Prostate gland (tissue), 2 donors: ENCODE measurements around the gene PRICKLE2. TPM values are rescaled to one million over a fixed set of nuclear protein-coding genes. Genes with fewer than 3 reads are reported as not detected.

Source experiments
- DNase-seq: peaks from one replicate; pipeline ENCODE4 v3.0.0-alpha.2; 2019; ENCODE audit warnings: low spot score
- H3K27ac ChIP-seq, 2 donors: fragments of 200-600 bp; sonication (generic); 2 replicates each; pipeline ENCODE4 v1.5.1; 2017 to 2019
- H3K27me3 ChIP-seq: fragments of 200-600 bp; sonication (generic); replicated peaks from 2 replicates; pipeline ENCODE4 v1.5.1; 2019; ENCODE audit not compliant: insufficient read depth
- H3K36me3 ChIP-seq, 2 donors: fragments of 200-600 bp; sonication (generic); 1 replicate in 1 of 2; 2 replicates in 1 of 2; pipeline versions ENCODE4 v1.5.1 to v1.8.1; 2017 to 2019
- H3K4me1 ChIP-seq: fragments of 200-600 bp; sonication (generic); replicated peaks from 2 replicates; pipeline ENCODE4 v1.5.1; 2019
- H3K4me3 ChIP-seq, 2 donors: fragments of 200-600 bp; sonication (generic); 2 replicates each; pipeline ENCODE4 v1.5.1; 2017 to 2019
- H3K9me3 ChIP-seq: fragments of 200-600 bp; sonication (generic); 2 replicates; pipeline ENCODE4 v1.5.1; 2017
- POLR2A ChIP-seq: fragments of 450-650 bp; IDR thresholded peaks from one replicate; pipeline ENCODE4 v1.6.1; 2016; ENCODE audit warnings: antibody characterized with exemption, mild to moderate bottlenecking
- POLR2AphosphoS5 ChIP-seq: sonication (generic); formaldehyde crosslinking; IDR thresholded peaks from one replicate; pipeline ENCODE4 v1.6.1; 2017; ENCODE audit warnings: antibody characterized with exemption
- WGBS: methylation state at CpG from one replicate; pipeline ENCODE4 v1.1.5; 2018; 5-methylcytosine and 5-hydroxymethylcytosine counted together
- intact Hi-C: fragments of 100-400 bp; cut with DNase I; formaldehyde crosslinking; loops from one replicate; pipeline ENCODE4 v1.14.2; 2022
- total RNA-seq, 2 donors: library from RNA; depleted of rRNA; stranded (reverse); fragments of >200 nt; gene quantifications; one replicate each; pipeline ENCODE4 v1.1.0, GENCODE V29; 2016
- TF ChIP-seq, protein P1 (sequence below), 4 experiments: fragments of 200-600 bp in 2 of 4; fragments of 450-650 bp in 2 of 4; sonication (generic) in 2 of 4; IDR thresholded peaks; 1 replicate in 3 of 4; 2 replicates in 1 of 4; pipeline ENCODE4 v1.5.1; 2016 to 2019; ENCODE audit warnings: antibody characterized with exemption in 4 of 4, mild to moderate bottlenecking in 2 of 4, moderate library complexity in 2 of 4

PRICKLE2 gene
- total RNA-seq, 2 donors from 2014 or later = 11.9 to 21.0 TPM

DNA sequence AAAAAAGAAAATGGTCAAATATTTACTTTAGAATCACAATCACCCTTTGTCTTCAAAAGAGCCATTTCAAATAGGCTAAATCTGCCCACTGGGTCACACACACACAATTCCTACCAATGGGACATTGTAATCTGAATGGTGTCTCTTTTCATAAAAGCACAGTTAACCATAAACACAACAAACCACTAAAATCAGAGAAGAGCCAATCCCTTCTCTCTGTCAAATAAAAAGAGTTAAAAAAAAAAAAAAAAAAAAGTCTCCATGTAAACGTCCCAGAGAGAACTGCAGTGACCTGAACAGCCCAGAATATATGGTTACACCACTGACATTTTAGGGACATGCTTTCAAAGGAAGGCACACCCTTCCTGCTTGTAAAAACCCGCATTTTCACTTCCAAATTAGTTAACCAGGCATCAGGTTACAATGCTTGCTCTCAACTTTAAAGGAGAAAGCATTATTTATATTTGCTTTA, 63.7 kb downstream of the PRICKLE2 start:
- peak overlapping the region; percentile 36 to 57 for H3K27ac ChIP-seq
- DNase-seq = peak; percentile 49
- H3K4me1 ChIP-seq = peaks cover 8% of the 10 kb centered on the region
- no peaks in the 10 kb centered on the region for H3K27me3 ChIP-seq
- TF ChIP-seq POLR2AphosphoS5 (peak; percentile 78), POLR2A (no peak)
- H3K9me3 ChIP-seq = no peaks in the 10 kb centered on the region
- 0% methylated on average over 2 of the region's 2 CpGs for WGBS
- H3K4me3 ChIP-seq = no peak overlapping the region
- H3K36me3 ChIP-seq = no peaks in the 10 kb centered on the region
- intact Hi-C loops = no loop called here

DNA sequence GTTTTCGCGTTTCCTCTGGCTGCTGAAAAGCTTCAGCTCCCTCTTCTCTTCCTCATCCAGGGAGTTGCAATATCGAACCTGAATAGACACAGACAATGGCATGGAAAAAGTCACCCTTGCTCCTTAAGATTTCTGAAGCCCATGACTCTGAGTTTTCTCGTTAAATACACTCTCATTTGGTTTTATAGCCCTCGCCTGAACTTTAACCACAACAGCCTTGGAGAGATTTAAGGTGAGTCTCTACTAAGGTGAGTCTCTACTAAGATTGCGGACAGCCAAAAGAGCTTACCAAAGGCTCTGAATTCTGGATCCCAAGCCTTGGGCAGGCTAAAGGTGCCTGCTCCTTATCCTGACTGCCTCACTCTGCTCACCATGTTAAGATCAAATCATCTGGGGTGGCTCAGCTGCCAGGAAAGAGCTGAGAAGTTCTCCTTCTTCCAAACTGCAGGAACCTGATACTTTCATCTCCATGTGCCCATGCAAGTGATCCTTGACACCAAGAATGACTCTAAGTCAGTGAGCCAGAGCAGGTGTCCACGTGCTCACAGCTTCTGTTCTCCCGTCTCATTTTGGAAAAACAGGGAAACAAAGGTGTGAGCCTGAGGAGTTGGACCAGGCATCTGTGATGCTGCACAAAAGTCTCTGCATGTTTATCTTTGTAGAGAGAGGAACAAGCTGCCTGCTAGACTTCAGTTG, 65.1 kb downstream of the PRICKLE2 start:
- H3K4me1 ChIP-seq = peaks cover 8% of the 10 kb centered on the region
- intact Hi-C loops = no loop called here
- DNase-seq = no peak

DNA sequence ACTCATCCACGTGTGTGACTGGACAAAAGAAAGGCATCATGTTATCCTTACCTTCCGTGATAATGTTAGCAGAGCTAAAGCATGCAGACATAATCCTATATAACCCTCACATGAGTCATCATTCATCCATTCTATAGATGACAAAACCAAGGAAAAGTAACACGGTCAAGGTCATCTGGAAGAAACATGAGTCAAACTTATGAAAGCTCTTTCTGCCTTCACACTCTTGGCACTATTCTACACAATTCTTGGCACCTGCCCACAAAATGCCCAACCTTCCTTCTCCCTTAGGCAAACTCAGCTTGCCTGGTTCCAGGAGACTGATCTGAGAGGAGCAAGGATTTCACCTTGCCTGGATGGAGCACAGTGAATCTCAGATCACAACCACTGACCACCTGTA, 66.9 kb downstream of the PRICKLE2 start:
- H3K9me3 ChIP-seq = no peaks in the 10 kb centered on the region
- H3K36me3 ChIP-seq = no peaks in the 10 kb centered on the region
- intact Hi-C loops = no loop called here
- H3K4me3 ChIP-seq = no peak overlapping the region
- H3K4me1 ChIP-seq = peaks cover 8% of the 10 kb centered on the region
- TF ChIP-seq POLR2AphosphoS5 = no peak
- no peak for TF ChIP-seq POLR2A
- TF ChIP-seq, protein P1, sequence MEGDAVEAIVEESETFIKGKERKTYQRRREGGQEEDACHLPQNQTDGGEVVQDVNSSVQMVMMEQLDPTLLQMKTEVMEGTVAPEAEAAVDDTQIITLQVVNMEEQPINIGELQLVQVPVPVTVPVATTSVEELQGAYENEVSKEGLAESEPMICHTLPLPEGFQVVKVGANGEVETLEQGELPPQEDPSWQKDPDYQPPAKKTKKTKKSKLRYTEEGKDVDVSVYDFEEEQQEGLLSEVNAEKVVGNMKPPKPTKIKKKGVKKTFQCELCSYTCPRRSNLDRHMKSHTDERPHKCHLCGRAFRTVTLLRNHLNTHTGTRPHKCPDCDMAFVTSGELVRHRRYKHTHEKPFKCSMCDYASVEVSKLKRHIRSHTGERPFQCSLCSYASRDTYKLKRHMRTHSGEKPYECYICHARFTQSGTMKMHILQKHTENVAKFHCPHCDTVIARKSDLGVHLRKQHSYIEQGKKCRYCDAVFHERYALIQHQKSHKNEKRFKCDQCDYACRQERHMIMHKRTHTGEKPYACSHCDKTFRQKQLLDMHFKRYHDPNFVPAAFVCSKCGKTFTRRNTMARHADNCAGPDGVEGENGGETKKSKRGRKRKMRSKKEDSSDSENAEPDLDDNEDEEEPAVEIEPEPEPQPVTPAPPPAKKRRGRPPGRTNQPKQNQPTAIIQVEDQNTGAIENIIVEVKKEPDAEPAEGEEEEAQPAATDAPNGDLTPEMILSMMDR (IDR thresholded peaks at IDR 0.05) = no peak
- peak; percentile 46 for DNase-seq
- peak overlapping the region; percentile 74 to 79 for H3K27ac ChIP-seq
- H3K27me3 ChIP-seq = no peaks in the 10 kb centered on the region
- WGBS = 57% methylated on average over 3 of the region's 3 CpGs

More for the DNA sequence above, 65.1 kb downstream of the PRICKLE2 start:
- Histone ChIP-seq H3K36me3 (no peaks in the 10 kb centered on the region), H3K27me3 (no peaks in the 10 kb centered on the region), H3K4me3 (no peak overlapping the region), H3K9me3 (no peaks in the 10 kb centered on the region), H3K27ac (no peak overlapping the region)
- WGBS = 72% methylated on average over 8 of the region's 8 CpGs
- TF ChIP-seq, protein P1 (IDR thresholded peaks at IDR 0.05) = no peak
- TF ChIP-seq POLR2A (no peak), POLR2AphosphoS5 (no peak)

DNA sequence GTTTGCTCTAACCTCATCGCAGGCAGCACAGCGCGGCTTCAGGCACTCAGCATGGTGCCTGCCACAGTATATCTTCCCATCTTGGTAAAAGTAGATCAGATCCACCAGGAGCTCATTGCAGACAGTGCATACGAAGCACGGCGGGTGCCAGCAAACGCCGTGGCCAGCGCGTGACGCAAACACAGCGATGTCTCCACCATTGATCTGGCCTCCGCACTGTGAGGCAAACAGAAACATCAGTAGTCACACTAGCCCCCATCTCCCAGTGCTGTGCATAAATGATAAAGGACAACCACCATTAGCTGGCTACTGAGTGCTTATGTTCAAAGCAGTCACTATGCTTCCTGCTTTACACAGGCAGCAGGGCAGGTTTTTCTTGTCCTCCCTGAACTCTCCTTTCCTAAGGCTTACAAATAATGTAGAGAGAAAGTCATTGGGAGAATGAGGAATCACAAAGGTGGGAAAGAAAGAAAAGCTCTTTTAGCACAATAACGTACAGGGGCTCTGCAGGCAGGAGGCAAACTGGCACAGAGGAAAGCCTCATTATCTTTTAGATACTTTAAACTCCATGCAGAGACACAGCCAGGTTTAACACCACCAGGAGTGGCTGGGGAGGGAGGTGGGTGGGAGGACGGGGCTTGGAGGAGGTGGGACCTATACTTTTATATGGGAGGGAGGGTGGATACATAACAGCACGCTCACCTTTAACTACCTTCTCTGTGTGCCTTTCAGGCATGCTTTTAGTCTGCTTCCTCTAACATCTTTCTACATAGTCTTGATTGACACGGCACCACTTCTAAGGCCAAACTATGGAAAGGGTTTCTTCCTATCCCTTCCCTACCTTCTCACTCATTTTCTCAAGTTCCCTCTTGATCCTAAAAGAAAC, 67.9 kb downstream of the PRICKLE2 start:
- Histone ChIP-seq H3K27ac (peak overlapping the region; percentile 74 to 79), H3K4me3 (peak overlapping the region in 1 of 2 donors; percentile 1), H3K27me3 (no peaks in the 10 kb centered on the region), H3K4me1 (peaks cover 4% of the 10 kb centered on the region), H3K9me3 (no peaks in the 10 kb centered on the region), H3K36me3 (no peaks in the 10 kb centered on the region)
- peak; percentile 79 for DNase-seq
- peak; percentile 82 for TF ChIP-seq POLR2AphosphoS5
- TF ChIP-seq, protein P1 (IDR thresholded peaks at IDR 0.05) = no peak
- WGBS = 68% methylated on average over 17 of the region's 17 CpGs
- intact Hi-C loops = no loop called here

DNA sequence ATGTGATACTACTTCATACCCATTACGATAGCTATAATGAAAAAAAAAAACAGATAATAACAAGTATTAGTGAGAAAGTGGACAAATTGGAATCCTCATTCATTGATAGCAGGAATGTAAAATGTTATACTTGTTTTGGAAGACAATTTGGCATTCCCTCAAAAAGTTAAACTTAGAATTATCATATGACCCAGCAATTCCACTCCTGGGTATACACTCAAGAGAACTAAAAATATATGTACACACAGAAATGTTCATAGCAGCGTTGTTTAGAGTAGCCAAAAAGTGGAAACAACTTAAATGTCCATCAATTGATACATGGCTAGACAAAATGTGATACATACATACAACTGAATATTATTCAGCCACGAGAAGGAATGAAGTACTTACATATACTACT, 69.9 kb downstream of the PRICKLE2 start:
- no peaks in the 10 kb centered on the region for H3K9me3 ChIP-seq
- H3K4me1 ChIP-seq = peaks cover 16% of the 10 kb centered on the region
- no peak overlapping the region for H3K4me3 ChIP-seq
- no peak for DNase-seq
- 94% methylated on average over 3 of the region's 3 CpGs for WGBS
- intact Hi-C loops = no loop called here
- TF ChIP-seq POLR2AphosphoS5 (no peak), POLR2A (no peak)
- H3K27me3 ChIP-seq = no peaks in the 10 kb centered on the region
- no peaks in the 10 kb centered on the region for H3K36me3 ChIP-seq
- H3K27ac ChIP-seq = no peak overlapping the region
